ENCODE measurements around the gene AFAP1L2.

DNA sequence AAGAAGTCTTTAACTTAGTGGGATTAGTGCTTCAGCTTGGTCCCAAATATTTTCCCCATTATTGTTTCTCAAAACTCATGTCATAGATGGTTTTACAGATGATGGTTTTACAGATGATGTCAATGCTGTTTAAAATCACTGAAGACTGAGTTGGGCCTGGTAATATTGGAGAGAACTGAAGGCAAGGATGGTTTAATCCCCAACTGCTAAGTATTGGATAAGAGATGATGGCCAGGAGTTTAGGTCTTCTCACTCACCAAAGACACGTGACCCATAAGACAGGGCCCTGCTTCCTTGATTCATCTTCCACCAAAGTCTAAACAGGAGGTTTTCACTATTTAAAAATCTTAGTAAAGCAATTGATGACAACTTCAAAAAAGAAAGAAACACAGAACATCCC lies 108.9 kb downstream of the AFAP1L2 start:
- TF ChIP-seq EP300 (IDR thresholded peaks at IDR 0.05; ENCODE audit: borderline replicate concordance): no peak
- no peak for TF ChIP-seq TAF1 (IDR thresholded peaks at IDR 0.05; ENCODE audit: low read depth)
- no peak for TF ChIP-seq EGR1 (IDR thresholded peaks at IDR 0.05)
- TF ChIP-seq RAD21 (IDR thresholded peaks at IDR 0.05; ENCODE audit: low read depth): no peak
- no peak for TF ChIP-seq TCF12 (IDR thresholded peaks at IDR 0.05; ENCODE audit: low read depth)
- no peak for TF ChIP-seq CEBPB (IDR thresholded peaks at IDR 0.05)
- TF ChIP-seq YY1 (IDR thresholded peaks at IDR 0.05; ENCODE audit: low read depth): no peak
- TF ChIP-seq FOXM1 (IDR thresholded peaks at IDR 0.05; ENCODE audit: borderline replicate concordance, low read depth): no peak
